Stimulated activated memory B cell treated with anti-CD40 and anti-IgM and Interleukin-4, amounts not matched to agents 10 μg/mL and 1 μg/mL and 100 μg/mL, for 72 hours (primary cell): ENCODE results near the gene CLCN1.
"Not testable (repeated sequence)": the region's sequence is repeated elsewhere in the genome, so short reads cannot be mapped to it uniquely, and the experiment has no call there.

ENCODE experiments used
- ATAC-seq: fragments of 150-1000 bp; cut with Tn5 transposase; 2 replicates; pipeline ENCODE4 v1.10.0; 2021
- H3K27ac Mint-ChIP-seq: one replicate; pipeline ENCODE4 v1.8.0; 2022; ENCODE audit warnings: mild to moderate bottlenecking, mixed read lengths
- H3K27me3 Mint-ChIP-seq: one replicate; pipeline ENCODE4 v1.8.0; 2022; ENCODE audit warnings: mixed read lengths
- H3K36me3 Mint-ChIP-seq: one replicate; pipeline ENCODE4 v1.8.0; 2022; ENCODE audit warnings: mixed read lengths
- H3K4me1 Mint-ChIP-seq: one replicate; pipeline ENCODE4 v1.8.0; 2022; ENCODE audit warnings: mixed read lengths
- H3K4me3 Mint-ChIP-seq: one replicate; pipeline ENCODE4 v1.8.0; 2022; ENCODE audit warnings: mild to moderate bottlenecking, moderate library complexity, mixed read lengths
- H3K9me3 Mint-ChIP-seq: one replicate; pipeline ENCODE4 v1.8.0; 2022; ENCODE audit warnings: mixed read lengths

Gene CLCN1

DNA sequence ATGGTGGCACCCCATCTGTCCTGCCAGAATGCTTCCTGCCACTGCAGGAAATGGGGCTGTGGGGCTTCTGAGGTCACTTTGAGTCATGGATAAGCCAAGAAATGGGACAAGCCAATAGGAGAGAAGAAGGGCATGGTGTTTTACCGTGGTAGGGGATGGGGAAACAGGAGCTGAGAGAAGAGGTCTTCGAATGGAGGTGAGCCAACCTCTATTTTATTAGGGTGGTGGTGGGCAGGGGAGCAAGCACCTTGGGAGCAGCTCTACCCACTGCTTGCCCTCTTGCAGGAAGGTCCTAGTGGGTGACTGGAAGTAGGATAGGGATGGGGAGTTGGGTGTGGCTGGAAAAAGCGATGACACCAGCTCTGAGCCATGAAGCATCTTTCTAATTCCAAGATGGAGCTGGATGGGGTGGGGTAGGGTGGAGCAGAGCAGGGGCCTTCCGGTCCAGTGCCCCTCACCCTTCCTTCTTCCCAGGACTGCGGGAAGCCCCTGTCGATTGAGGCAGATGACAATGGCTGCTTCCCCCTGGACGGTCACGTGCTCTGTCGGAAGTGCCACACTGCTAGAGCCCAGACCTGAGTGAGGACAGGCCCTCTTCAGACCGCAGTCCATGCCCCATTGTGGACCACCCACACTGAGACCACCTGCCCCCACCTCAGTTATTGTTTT lies 74.3 kb downstream of the CLCN1 start:
- no peak for ATAC-seq
- Mint-ChIP-seq H3K36me3 (peaks cover 40% of the 10 kb centered on the region), H3K4me1 (no peaks in the 10 kb centered on the region), H3K4me3 (no peak overlapping the region), H3K9me3 (no peaks in the 10 kb centered on the region), H3K27ac (no peak overlapping the region), H3K27me3 (no peaks in the 10 kb centered on the region)

DNA sequence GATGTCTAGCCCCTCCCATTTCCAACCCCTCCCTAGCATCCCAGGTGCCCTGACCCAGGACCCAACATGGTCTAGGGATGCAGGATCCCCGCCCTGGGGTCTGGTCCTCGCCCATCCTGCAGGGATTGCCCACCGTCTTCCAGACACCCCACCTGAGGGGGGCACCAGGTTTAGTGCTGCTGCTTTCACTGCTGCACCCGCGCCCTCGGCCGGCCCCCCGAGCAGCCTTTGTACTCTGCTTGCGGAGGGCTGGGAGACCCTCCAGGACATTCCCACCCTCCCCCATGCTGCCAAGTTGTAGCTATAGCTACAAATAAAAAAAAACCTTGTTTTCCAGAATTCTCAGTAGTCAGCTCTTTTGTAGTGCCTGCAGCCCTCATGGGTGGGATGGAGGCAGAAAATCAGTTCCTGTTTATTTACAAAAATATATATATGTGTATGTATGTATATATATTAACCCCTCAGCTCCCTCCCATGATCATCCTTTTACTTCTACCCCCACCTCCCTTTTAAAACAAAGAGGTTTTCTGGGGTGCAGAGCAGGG lies 74.9 kb downstream of the CLCN1 start:
- no peak for ATAC-seq
- no peak overlapping the region for H3K4me3 Mint-ChIP-seq
- no peak overlapping the region for H3K27ac Mint-ChIP-seq
- H3K36me3 Mint-ChIP-seq: peaks cover 40% of the 10 kb centered on the region
- no peaks in the 10 kb centered on the region for H3K9me3 Mint-ChIP-seq
- H3K4me1 Mint-ChIP-seq: no peaks in the 10 kb centered on the region
- no peaks in the 10 kb centered on the region for H3K27me3 Mint-ChIP-seq

GRCh38 chr7:143391462-143392404 lies 75.8 kb downstream of the CLCN1 start:
- no peak for ATAC-seq
- Mint-ChIP-seq H3K36me3 (peaks cover 40% of the 10 kb centered on the region), H3K9me3 (no peaks in the 10 kb centered on the region)

DNA sequence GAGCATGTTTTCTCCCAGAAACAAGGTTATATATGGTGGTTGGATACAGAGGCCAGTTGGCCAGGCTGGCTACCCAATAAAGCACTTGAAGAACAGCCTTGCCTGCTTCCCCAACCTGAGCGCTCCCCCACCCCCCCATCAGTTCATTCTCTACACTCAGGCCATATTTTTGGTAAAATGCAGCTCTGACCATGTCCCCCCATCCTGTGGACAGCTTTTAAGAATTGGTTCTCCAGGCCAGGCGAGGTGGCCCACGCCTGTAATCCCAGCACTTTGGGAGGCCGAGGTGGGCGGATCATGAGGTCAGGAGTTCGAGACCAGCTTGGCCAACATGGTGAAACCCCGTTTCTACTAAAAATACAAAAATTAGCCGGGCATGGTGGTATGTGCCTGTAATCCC lies 76.5 kb downstream of the CLCN1 start:
- not testable (repeated sequence) for H3K27ac Mint-ChIP-seq, ATAC-seq, H3K9me3 Mint-ChIP-seq, H3K4me3 Mint-ChIP-seq, H3K27me3 Mint-ChIP-seq, H3K4me1 Mint-ChIP-seq
- peaks cover 40% of the 10 kb centered on the region for H3K36me3 Mint-ChIP-seq

More at GRCh38 chr7:143391462-143392404, 75.8 kb downstream of the CLCN1 start:
- Mint-ChIP-seq H3K27me3 (no peaks in the 10 kb centered on the region), H3K27ac (no peak overlapping the region), H3K4me3 (no peak overlapping the region), H3K4me1 (no peaks in the 10 kb centered on the region)

DNA sequence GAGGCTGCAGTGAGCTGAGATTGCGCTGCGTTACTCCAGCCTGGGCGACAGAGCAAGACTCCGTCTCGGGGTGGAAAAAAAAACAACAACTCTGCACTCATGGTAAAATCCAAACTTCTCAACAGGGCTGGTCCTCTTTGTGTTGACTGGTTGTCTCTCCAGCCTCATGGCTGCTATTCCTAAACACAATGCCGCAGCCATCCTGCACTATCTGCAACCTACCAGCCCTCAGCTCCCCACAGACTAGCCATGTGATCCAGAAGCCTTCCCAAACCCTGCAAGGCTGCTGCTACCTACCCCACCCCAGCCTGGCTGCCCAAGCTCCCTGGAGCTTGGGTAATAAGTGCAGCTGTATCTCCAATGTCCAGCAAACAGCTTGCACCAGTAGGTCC lies 77.0 kb downstream of the CLCN1 start:
- H3K27me3 Mint-ChIP-seq: no peaks in the 10 kb centered on the region
- no peak overlapping the region for H3K4me3 Mint-ChIP-seq
- no peaks in the 10 kb centered on the region for H3K4me1 Mint-ChIP-seq
- H3K36me3 Mint-ChIP-seq: peaks cover 40% of the 10 kb centered on the region
- no peak for ATAC-seq
- no peak overlapping the region for H3K27ac Mint-ChIP-seq
- no peaks in the 10 kb centered on the region for H3K9me3 Mint-ChIP-seq

DNA sequence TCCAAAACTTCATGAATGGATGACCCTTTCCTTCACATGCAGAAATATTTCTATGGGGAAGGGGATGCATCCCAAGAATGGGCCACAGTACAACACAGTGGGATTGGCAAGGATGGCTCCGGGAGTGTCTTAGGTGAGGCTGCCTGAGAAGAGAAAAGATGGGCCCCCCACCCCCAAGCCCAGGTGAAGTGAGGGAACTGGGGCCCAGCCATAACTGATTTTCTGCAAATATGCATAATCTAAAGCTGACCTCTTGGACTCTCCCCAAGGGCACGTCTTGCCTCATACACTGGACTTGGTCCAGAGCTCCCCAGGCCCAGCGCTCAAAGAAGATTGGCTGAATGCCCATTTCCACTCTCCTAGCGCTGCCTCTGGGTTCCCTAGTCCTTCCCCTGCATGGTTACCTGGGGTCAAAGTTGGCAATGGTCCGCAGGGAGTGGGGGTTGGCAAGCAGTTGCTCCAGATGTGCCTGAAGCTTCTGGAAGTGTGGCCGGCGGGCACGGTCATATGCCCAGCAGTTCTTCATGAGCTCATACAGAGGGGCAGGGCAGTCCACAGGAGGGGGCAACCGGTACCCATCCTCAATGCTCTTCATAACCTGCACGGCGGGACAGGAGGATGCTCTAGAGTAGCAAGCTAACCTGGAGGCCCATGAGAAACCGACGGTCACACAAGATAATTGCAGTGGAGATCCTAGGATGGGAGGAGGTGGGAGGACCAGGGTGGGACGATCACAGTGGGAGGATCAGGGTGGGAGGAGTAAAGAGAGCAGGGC lies 77.5 kb downstream of the CLCN1 start:
- Mint-ChIP-seq H3K36me3 (peaks cover 40% of the 10 kb centered on the region), H3K4me1 (no peaks in the 10 kb centered on the region), H3K27me3 (no peaks in the 10 kb centered on the region), H3K27ac (no peak overlapping the region), H3K4me3 (no peak overlapping the region), H3K9me3 (no peaks in the 10 kb centered on the region)
- no peak for ATAC-seq

DNA sequence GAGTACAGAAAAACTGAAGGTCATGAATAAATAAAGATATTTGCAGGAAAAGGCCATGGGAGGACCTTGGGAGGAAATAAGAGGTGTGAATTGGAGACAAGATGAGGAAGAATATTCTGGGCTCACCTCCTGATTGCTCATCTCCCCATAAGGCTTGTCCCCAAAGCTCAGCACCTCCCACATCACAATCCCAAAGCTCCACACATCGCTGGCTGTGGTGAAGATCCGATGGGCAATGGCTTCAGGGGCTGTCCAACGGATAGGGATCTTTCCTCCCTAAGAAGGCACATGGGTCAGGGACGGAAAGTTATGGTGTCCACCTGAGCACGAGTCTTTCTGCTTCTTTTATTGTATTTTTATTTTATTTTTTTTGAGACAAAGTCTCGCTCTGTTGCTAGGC lies 78.2 kb downstream of the CLCN1 start:
- no peak for ATAC-seq
- H3K9me3 Mint-ChIP-seq: no peaks in the 10 kb centered on the region
- H3K4me3 Mint-ChIP-seq: no peak overlapping the region
- no peaks in the 10 kb centered on the region for H3K4me1 Mint-ChIP-seq
- H3K27me3 Mint-ChIP-seq: no peaks in the 10 kb centered on the region
- peaks cover 39% of the 10 kb centered on the region for H3K36me3 Mint-ChIP-seq
- H3K27ac Mint-ChIP-seq: no peak overlapping the region

DNA sequence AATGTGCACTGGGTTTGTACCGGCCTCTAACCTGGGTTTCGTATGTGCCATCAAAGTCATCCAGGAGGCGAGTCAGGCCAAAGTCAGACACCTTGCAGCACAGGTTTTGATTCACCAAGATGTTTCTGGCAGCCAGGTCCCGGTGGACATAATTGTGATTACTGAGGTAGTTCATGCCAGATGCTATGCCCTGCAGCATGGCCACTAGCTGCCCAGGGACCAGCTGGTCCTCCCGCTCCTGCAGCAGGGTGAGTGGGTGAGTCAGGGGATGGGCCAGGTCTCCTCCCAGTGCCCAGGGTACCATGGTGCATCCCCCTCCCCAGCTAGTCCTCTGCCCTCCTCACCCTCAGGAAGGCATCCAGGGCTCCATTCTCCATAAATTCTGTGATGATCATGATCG lies 78.9 kb downstream of the CLCN1 start:
- Mint-ChIP-seq H3K4me1 (no peaks in the 10 kb centered on the region), H3K27ac (no peak overlapping the region), H3K9me3 (no peaks in the 10 kb centered on the region), H3K27me3 (no peaks in the 10 kb centered on the region), H3K36me3 (peaks cover 32% of the 10 kb centered on the region), H3K4me3 (no peak overlapping the region)
- ATAC-seq: no peak

DNA sequence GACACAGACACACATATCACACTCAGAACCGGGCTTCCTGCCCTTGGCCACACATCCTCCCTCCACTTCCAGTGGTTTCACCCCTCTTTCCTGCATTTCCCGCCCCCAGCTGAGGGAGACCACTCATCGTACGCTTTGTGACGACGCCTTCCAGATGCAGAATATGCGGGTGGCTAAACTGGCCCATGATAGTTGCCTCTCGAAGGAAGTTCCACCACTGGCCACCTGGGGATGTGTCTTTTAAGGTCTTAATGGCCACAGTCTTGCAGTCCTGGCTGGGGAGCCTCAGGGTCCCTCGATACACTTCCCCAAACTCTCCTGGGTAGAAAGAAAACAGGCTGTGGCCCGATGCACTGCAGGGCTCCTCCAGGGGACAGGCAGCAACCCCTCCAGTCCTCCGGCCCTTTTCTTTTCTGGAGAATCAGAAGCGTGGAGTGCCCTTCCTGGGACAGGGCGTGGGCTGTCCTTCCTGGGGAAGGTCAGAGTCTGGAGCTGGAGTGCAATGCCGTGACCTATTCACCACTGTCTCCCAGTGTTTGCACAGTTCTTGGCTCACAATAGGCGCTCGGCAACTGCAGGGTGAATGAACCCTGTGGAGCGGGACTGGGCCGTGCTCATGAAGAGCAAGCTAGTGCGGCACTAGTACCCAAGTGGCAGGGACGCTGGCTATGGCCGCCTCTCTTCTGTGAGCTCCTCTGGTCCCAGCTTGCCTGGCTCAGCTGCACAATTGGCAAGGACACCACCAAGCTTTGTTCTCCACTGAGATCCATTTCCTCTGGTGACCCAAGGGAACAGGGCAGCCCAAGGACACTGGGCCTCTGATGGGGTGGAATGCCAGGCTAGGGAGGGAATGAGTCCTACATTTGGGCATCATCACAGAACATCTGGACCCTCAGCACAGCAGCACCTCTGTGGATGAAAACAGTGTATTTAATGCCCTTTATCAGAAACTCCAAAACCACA lies 79.6 kb downstream of the CLCN1 start:
- H3K27me3 Mint-ChIP-seq: no peaks in the 10 kb centered on the region
- no peaks in the 10 kb centered on the region for H3K9me3 Mint-ChIP-seq
- H3K4me3 Mint-ChIP-seq: no peak overlapping the region
- H3K27ac Mint-ChIP-seq: no peak overlapping the region
- ATAC-seq: no peak
- H3K4me1 Mint-ChIP-seq: no peaks in the 10 kb centered on the region
- H3K36me3 Mint-ChIP-seq: peaks cover 25% of the 10 kb centered on the region

DNA sequence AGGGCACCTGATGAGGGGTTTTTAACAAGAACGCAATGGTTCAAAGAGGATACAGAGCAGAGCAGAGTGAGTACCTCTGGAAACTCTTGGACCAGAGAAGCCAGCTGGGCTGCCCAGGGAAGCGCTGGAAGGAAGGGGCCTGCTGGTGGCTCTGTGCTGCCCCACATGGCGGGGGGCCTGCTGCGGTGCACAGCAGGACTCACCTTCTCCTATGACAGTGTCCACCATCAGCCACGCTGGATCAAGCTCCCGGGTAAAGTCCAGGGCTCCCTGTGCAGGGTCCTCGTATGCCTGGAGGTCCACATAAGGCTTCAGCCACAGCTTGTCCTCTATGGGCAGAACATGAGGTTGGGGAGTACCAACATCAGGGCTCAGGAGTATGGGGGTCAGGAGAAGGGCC lies 80.3 kb downstream of the CLCN1 start:
- no peak for ATAC-seq
- Mint-ChIP-seq H3K4me3 (no peak overlapping the region), H3K4me1 (no peaks in the 10 kb centered on the region), H3K27ac (no peak overlapping the region), H3K9me3 (no peaks in the 10 kb centered on the region), H3K27me3 (no peaks in the 10 kb centered on the region), H3K36me3 (peaks cover 20% of the 10 kb centered on the region)

GRCh38 chr7:143396625-143397556 lies 81.0 kb downstream of the CLCN1 start:
- Mint-ChIP-seq H3K36me3 (peaks cover 18% of the 10 kb centered on the region), H3K9me3 (no peaks in the 10 kb centered on the region), H3K27me3 (no peaks in the 10 kb centered on the region), H3K27ac (no peak overlapping the region), H3K4me1 (no peaks in the 10 kb centered on the region), H3K4me3 (no peak overlapping the region)
- ATAC-seq: no peak

GRCh38 chr7:143397710-143398530 lies 82.0 kb downstream of the CLCN1 start:
- Mint-ChIP-seq H3K9me3 (no peaks in the 10 kb centered on the region), H3K27me3 (no peaks in the 10 kb centered on the region), H3K4me3 (no peak overlapping the region), H3K27ac (no peak overlapping the region), H3K4me1 (no peaks in the 10 kb centered on the region), H3K36me3 (peaks cover 8% of the 10 kb centered on the region)
- peak; percentile 13 for ATAC-seq

DNA sequence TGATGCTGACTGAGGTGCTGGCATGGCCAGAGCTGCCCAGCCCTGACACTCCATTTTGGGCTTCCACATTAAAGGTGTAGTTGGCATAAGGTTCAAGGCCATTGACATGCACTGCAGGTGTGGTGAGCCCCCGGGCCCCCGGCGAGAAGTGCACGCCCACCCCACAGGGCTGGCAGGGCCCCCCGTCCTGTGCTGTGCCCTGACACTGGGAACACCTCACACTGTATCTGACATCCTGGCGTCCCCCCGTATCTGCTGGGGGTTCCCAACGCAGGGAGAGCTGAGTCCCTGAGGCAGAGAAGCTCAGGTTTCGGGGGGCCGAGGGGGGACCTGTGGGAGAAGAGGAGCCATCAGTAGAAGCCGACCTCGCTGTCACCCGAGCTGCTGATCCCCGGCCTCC lies 82.7 kb downstream of the CLCN1 start:
- H3K4me1 Mint-ChIP-seq: no peaks in the 10 kb centered on the region
- no peak overlapping the region for H3K4me3 Mint-ChIP-seq
- H3K9me3 Mint-ChIP-seq: no peaks in the 10 kb centered on the region
- no peak for ATAC-seq
- no peak overlapping the region for H3K27ac Mint-ChIP-seq
- no peaks in the 10 kb centered on the region for H3K27me3 Mint-ChIP-seq
- peaks cover 5% of the 10 kb centered on the region for H3K36me3 Mint-ChIP-seq
